HEK293T (cell line): Measurements from ENCODE around the gene CSF2RB.

Source experiments
- CTCF ChIA-PET: fragments of 350-600 bp; formaldehyde crosslinking; extraction: SDS; loops from one replicate; lab custom pipeline; 2021; ENCODE audit warnings: antibody characterized with exemption, inconsistent platforms; lab: Yijun Ruan, JAX
- POLR2A ChIA-PET: fragments of 350-600 bp; formaldehyde crosslinking; extraction: SDS; loops from one replicate; lab custom pipeline; 2020; ENCODE audit warnings: antibody characterized with exemption, inconsistent platforms; lab: Yijun Ruan, JAX
- DNase-seq: peaks from one replicate; pipeline ENCODE4 v3.0.0; 2012; ENCODE audit warnings: mixed read lengths; ENCODE audit errors: extremely low spot score
- ARNT ChIP-seq: fragments of 450-650 bp; IDR thresholded peaks from 2 replicates; pipeline ENCODE4 v1.6.1; 2017; ENCODE audit warnings: mild to moderate bottlenecking
- BHLHE40 ChIP-seq: fragments of 450-650 bp; IDR thresholded peaks from 2 replicates; pipeline ENCODE4 v1.6.1; 2016; ENCODE audit warnings: mild to moderate bottlenecking, moderate library complexity, borderline replicate concordance
- CTBP1 ChIP-seq: fragments of 450-650 bp; IDR thresholded peaks from 2 replicates; pipeline ENCODE4 v1.6.1; 2016; ENCODE audit warnings: borderline replicate concordance
- ELF4 ChIP-seq: fragments of 450-650 bp; IDR thresholded peaks from 2 replicates; pipeline ENCODE4 v1.6.1; 2017; ENCODE audit warnings: antibody characterized with exemption
- FOXA1 ChIP-seq: fragments of 450-650 bp; IDR thresholded peaks from 2 replicates; pipeline ENCODE4 v1.6.1; 2016; ENCODE audit warnings: mild to moderate bottlenecking
- FOXK2 ChIP-seq: fragments of 450-650 bp; IDR thresholded peaks from 2 replicates; pipeline ENCODE4 v1.6.1; 2016; ENCODE audit warnings: mild to moderate bottlenecking
- FOXM1 ChIP-seq: fragments of 450-650 bp; IDR thresholded peaks from 2 replicates; pipeline ENCODE4 v1.6.1; 2017; ENCODE audit warnings: mild to moderate bottlenecking, borderline replicate concordance
- HDGF ChIP-seq: fragments of 450-650 bp; IDR thresholded peaks from 2 replicates; pipeline ENCODE4 v1.6.1; 2017; ENCODE audit warnings: antibody characterized with exemption, borderline replicate concordance
- L3MBTL2 ChIP-seq: fragments of 450-650 bp; conservative IDR thresholded peaks from 2 replicates; pipeline ENCODE4 v1.6.1; 2016; ENCODE audit warnings: mild to moderate bottlenecking
- LEF1 ChIP-seq: fragments of 450-650 bp; IDR thresholded peaks from 2 replicates; pipeline ENCODE4 v1.6.1; 2017; ENCODE audit warnings: mild to moderate bottlenecking, borderline replicate concordance
- NFRKB ChIP-seq: fragments of 450-650 bp; IDR thresholded peaks from 2 replicates; pipeline ENCODE4 v1.6.1; 2016; ENCODE audit warnings: mild to moderate bottlenecking, moderate library complexity
- SP1 ChIP-seq: fragments of 450-650 bp; IDR thresholded peaks from 2 replicates; pipeline ENCODE4 v1.6.1; 2017
- SUZ12 ChIP-seq: fragments of 450-650 bp; IDR thresholded peaks from 2 replicates; pipeline ENCODE4 v1.6.1; 2016; ENCODE audit warnings: mild to moderate bottlenecking
- TARDBP ChIP-seq: fragments of 450-650 bp; IDR thresholded peaks from 2 replicates; pipeline ENCODE4 v1.6.1; 2016
- ZNF384 ChIP-seq: fragments of 450-650 bp; IDR thresholded peaks from 2 replicates; pipeline ENCODE4 v1.6.1; 2016
- TF ChIP-seq, protein P1 (sequence below): fragments of 450-650 bp; IDR thresholded peaks from 2 replicates; pipeline ENCODE4 v1.6.1; 2016

Gene CSF2RB

DNA sequence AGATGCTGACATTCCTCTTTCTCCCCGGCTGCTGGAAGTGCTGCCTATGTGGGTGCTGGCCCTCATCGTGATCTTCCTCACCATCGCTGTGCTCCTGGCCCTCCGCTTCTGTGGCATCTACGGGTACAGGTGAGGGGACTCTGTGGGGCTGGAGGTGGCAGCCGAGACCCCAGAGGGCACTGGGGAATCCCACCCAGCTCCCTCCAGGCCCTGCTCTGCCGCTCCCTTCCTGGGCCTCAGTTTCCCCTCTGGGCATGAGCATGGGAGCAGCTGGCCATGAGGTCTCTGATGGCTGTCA, 21.8 kb downstream of the CSF2RB start:
- ChIA-PET CTCF (no interaction called here), POLR2A (no interaction called here)
- TF ChIP-seq ZNF384 (no peak), ARNT (no peak), SP1 (no peak), CTBP1 (no peak), SUZ12 (no peak), NFRKB (no peak)
- TF ChIP-seq, protein P1, sequence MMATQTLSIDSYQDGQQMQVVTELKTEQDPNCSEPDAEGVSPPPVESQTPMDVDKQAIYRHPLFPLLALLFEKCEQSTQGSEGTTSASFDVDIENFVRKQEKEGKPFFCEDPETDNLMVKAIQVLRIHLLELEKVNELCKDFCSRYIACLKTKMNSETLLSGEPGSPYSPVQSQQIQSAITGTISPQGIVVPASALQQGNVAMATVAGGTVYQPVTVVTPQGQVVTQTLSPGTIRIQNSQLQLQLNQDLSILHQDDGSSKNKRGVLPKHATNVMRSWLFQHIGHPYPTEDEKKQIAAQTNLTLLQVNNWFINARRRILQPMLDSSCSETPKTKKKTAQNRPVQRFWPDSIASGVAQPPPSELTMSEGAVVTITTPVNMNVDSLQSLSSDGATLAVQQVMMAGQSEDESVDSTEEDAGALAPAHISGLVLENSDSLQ: no peak
- no peak for DNase-seq

DNA sequence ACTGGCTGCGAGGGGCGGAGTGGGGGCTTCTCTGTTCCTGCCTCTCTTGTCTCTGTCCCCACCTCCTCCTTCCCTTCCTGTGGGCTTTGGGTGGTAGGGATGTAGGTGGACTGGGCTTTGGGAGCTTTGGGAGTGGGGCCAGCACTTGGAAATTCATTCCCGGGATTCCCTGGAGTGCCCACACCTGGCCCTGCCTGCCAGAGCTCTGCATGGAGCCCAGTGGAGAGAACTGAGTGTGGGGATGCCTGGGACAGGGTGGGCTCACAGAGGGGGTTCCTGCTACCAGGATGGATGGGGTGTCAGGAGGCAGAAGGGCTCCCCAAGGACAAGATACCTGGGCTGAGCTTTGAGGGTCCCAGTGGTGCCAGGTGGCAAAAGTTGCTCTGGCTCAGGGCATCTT, 22.3 kb downstream of the CSF2RB start:
- TF ChIP-seq NFRKB (no peak), FOXK2 (no peak), ARNT (no peak), ELF4 (no peak), HDGF (no peak), L3MBTL2 (no peak), LEF1 (no peak), FOXA1 (no peak), SP1 (no peak)
- TF ChIP-seq, protein P1: no peak
- ChIA-PET CTCF (no interaction called here), POLR2A (no interaction called here)
- no peak for DNase-seq

DNA sequence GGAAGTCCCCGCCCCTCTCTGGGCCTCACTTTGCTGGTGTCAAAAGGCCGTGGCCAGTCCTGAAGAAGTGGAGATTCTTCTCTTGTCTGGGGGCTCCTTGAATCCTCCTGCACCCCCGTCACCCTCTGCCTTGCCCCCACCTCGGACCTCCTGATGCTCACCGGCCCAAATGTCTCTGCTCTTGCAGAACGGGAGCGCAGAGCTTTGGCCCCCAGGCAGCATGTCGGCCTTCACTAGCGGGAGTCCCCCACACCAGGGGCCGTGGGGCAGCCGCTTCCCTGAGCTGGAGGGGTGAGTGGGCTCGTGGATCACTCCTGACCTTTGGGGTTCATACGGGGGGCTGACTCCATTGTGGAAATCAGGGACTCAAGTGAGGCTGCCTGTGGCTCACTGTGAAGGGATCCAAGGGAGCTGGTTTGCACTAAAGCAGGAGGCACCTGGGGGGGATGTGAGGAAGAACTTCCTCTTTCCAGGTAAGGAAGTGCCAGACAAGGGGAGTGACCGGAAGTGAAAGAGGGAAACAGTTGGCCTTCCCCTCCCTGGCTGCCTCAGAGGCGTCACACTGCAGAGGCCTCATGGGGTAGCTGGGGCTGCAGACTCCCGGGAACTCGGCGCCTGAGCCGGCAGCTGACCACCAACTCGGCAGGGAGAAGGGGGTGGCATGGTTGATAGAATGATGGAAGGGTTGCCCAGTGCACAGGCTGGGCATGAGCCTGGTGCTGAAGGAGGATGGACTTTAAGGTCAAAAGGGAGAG, 23.1 kb downstream of the CSF2RB start:
- CTCF ChIA-PET: no interaction called here
- TF ChIP-seq ZNF384 (no peak), FOXM1 (no peak), ARNT (no peak), TARDBP (no peak), SP1 (no peak), ELF4 (no peak), LEF1 (no peak), FOXK2 (no peak), NFRKB (no peak), FOXA1 (no peak), HDGF (no peak), SUZ12 (no peak), CTBP1 (no peak), BHLHE40 (no peak)
- TF ChIP-seq, protein P1: no peak
- POLR2A ChIA-PET: no interaction called here
- DNase-seq: no peak

DNA sequence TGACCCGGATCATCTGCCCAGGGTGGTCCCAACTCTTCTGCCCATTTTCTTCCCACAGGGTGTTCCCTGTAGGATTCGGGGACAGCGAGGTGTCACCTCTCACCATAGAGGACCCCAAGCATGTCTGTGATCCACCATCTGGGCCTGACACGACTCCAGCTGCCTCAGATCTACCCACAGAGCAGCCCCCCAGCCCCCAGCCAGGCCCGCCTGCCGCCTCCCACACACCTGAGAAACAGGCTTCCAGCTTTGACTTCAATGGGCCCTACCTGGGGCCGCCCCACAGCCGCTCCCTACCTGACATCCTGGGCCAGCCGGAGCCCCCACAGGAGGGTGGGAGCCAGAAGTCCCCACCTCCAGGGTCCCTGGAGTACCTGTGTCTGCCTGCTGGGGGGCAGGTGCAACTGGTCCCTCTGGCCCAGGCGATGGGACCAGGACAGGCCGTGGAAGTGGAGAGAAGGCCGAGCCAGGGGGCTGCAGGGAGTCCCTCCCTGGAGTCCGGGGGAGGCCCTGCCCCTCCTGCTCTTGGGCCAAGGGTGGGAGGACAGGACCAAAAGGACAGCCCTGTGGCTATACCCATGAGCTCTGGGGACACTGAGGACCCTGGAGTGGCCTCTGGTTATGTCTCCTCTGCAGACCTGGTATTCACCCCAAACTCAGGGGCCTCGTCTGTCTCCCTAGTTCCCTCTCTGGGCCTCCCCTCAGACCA, 24.0 kb downstream of the CSF2RB start:
- POLR2A ChIA-PET: no interaction called here
- DNase-seq: no peak
- CTCF ChIA-PET: no interaction called here
- TF ChIP-seq HDGF: no peak
- TF ChIP-seq NFRKB: no peak

DNA sequence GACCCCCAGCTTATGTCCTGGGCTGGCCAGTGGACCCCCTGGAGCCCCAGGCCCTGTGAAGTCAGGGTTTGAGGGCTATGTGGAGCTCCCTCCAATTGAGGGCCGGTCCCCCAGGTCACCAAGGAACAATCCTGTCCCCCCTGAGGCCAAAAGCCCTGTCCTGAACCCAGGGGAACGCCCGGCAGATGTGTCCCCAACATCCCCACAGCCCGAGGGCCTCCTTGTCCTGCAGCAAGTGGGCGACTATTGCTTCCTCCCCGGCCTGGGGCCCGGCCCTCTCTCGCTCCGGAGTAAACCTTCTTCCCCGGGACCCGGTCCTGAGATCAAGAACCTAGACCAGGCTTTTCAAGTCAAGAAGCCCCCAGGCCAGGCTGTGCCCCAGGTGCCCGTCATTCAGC, 24.6 kb downstream of the CSF2RB start:
- DNase-seq: no peak
- ChIA-PET CTCF (no interaction called here), POLR2A (no interaction called here)
- TF ChIP-seq FOXA1 (no peak), HDGF (no peak), LEF1 (no peak), ELF4 (no peak), SP1 (no peak), BHLHE40 (no peak), CTBP1 (no peak), ARNT (no peak), SUZ12 (no peak), FOXM1 (no peak), ZNF384 (no peak), TARDBP (no peak), NFRKB (no peak), FOXK2 (no peak), L3MBTL2 (no peak)
- TF ChIP-seq, protein P1: no peak

DNA sequence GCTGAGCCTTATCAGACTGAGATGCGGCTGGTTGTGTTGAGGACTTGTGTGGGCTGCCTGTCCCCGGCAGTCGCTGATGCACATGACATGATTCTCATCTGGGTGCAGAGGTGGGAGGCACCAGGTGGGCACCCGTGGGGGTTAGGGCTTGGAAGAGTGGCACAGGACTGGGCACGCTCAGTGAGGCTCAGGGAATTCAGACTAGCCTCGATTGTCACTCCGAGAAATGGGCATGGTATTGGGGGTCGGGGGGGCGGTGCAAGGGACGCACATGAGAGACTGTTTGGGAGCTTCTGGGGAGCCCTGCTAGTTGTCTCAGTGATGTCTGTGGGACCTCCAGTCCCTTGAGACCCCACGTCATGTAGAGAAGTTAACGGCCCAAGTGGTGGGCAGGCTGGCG, 25.5 kb downstream of the CSF2RB start:
- TF ChIP-seq ZNF384: no peak
- TF ChIP-seq L3MBTL2: no peak
- no peak for TF ChIP-seq ELF4
- no peak for TF ChIP-seq CTBP1
- TF ChIP-seq ARNT: no peak
- TF ChIP-seq HDGF: no peak
- no peak for TF ChIP-seq SUZ12
- TF ChIP-seq SP1: no peak
- TF ChIP-seq LEF1: no peak
- no peak for TF ChIP-seq NFRKB
- no peak for TF ChIP-seq BHLHE40
- TF ChIP-seq, protein P1: no peak
- no peak for DNase-seq
- ChIA-PET CTCF (no interaction called here), POLR2A (no interaction called here)
